Myocyte (in vitro differentiated cells): Measurements from ENCODE around the gene SOBP. TPM values are rescaled to one million over a fixed set of nuclear protein-coding genes. Genes with fewer than 3 reads are reported as not detected.

Experiments used
- DNase-seq: peaks from one replicate; pipeline ENCODE4 v3.0.0-alpha.2; 2012; ENCODE audit warnings: low read depth
- total RNA-seq: library from RNA; depleted of rRNA; stranded (reverse); fragments of >200 nt; gene quantifications from 2 replicates; pipeline ENCODE4 v1.2.3, GENCODE V29; 2014

Gene SOBP
- total RNA-seq, 1 donor from 2014 or later: 0.21 TPM

GRCh38 chr6:107656883-107657282, 167.0 kb downstream of the SOBP start:
- no peak for DNase-seq

- DNase-seq: no peak
These were observed 167.4 kb downstream of the SOBP start for GRCh38 chr6:107657373-107657754.

GRCh38 chr6:107657755-107658461, 168.0 kb downstream of the SOBP start:
- DNase-seq: peak; percentile 79

GRCh38 chr6:107658920-107659865, 169.3 kb downstream of the SOBP start:
- no peak for DNase-seq

GRCh38 chr6:107660839-107661238, 170.9 kb downstream of the SOBP start:
- no peak for DNase-seq

- no peak for DNase-seq
These were observed 171.4 kb downstream of the SOBP start for GRCh38 chr6:107661291-107661690.

- DNase-seq: no peak
These were observed 172.4 kb downstream of the SOBP start for GRCh38 chr6:107662333-107662732.

GRCh38 chr6:107663308-107663707, 173.4 kb downstream of the SOBP start:
- no peak for DNase-seq

GRCh38 chr6:107665382-107665781, 175.5 kb downstream of the SOBP start:
- no peak for DNase-seq

GRCh38 chr6:107666084-107666980, 176.4 kb downstream of the SOBP start:
- peak; percentile 89 for DNase-seq

- DNase-seq: no peak
These were observed 177.2 kb downstream of the SOBP start for GRCh38 chr6:107666981-107667601.

- peak; percentile 28 for DNase-seq
These were observed 177.9 kb downstream of the SOBP start for GRCh38 chr6:107667790-107668189.

- DNase-seq: no peak
These were observed 179.0 kb downstream of the SOBP start for GRCh38 chr6:107668743-107669474.

GRCh38 chr6:107670792-107671199, 180.9 kb downstream of the SOBP start:
- DNase-seq: peak; percentile 52

GRCh38 chr6:107673076-107673494, 183.2 kb downstream of the SOBP start:
- no peak for DNase-seq

- DNase-seq: peak; percentile 82
These were observed 185.2 kb downstream of the SOBP start for GRCh38 chr6:107674995-107675738.

GRCh38 chr6:107676042-107676441, 186.1 kb downstream of the SOBP start:
- no peak for DNase-seq

- DNase-seq: no peak
These were observed 187.5 kb downstream of the SOBP start for GRCh38 chr6:107677399-107677798.

GRCh38 chr6:107679457-107679856, 189.5 kb downstream of the SOBP start:
- DNase-seq: no peak
